ENCODE measurements around the gene ZFP42.

GRCh38 chr4:188018262-188018661 is 22.7 kb downstream of the ZFP42 start:
- TF ChIP-seq CTCF (IDR thresholded peaks at IDR 0.05) = no peak
- TF ChIP-seq POLR2A (IDR thresholded peaks at IDR 0.05) = no peak

Measured in Peyer's patch (tissue), 4 donors.